CD4-positive, CD25-positive, alpha-beta regulatory T cell (primary cell): ENCODE data around the gene TPT1. TPM values are rescaled to one million over a fixed set of nuclear protein-coding genes. Genes with fewer than 3 reads are reported as not detected.
"Not testable (repeated sequence)": the region's sequence is repeated elsewhere in the genome, so short reads cannot be mapped to it uniquely, and the experiment has no call there.

ENCODE experiments used
- ATAC-seq, 2 donors: fragments of 150-1000 bp; cut with Tn5 transposase; one replicate each; pipeline ENCODE4 v1.10.0; 2021; ENCODE audit warnings: low read depth in 2 of 2, moderate number of reproducible peaks in 2 of 2, moderate library complexity in 1 of 2
- DNase-seq, 3 donors: peaks; one replicate each; pipeline versions ENCODE4 v3.0.0 to v3.0.0-alpha.2; 2012 to 2022; ENCODE audit warnings: mixed read lengths in 1 of 3
- H3K27ac ChIP-seq: one replicate; pipeline ENCODE4 v1.7.0; 2013; ENCODE audit warnings: mild to moderate bottlenecking, low read length; ENCODE audit not compliant: insufficient read depth, poor library complexity, severe bottlenecking
- H3K27me3 ChIP-seq: one replicate; pipeline ENCODE4 v1.7.0; 2013; ENCODE audit warnings: low read length; ENCODE audit not compliant: control insufficient read depth, insufficient read depth
- H3K36me3 ChIP-seq: one replicate; pipeline ENCODE4 v1.7.0; 2013; ENCODE audit warnings: mild to moderate bottlenecking, low read length, moderate library complexity; ENCODE audit not compliant: control insufficient read depth, insufficient read depth
- H3K4me1 ChIP-seq: 2 replicates; pipeline ENCODE4 v1.7.0; 2013; ENCODE audit warnings: mild to moderate bottlenecking, low read length; ENCODE audit not compliant: insufficient read depth, control insufficient read depth, poor library complexity, severe bottlenecking
- H3K4me3 ChIP-seq: one replicate; pipeline ENCODE4 v1.7.0; 2013; ENCODE audit warnings: low read depth, mild to moderate bottlenecking, low read length, moderate library complexity
- H3K9me3 ChIP-seq, 2 experiments: 1 replicate in 1 of 2; 2 replicates in 1 of 2; pipeline ENCODE4 v1.7.0; 2013; ENCODE audit warnings: low read length in 2 of 2, mild to moderate bottlenecking in 1 of 2, moderate library complexity in 1 of 2; ENCODE audit not compliant: control insufficient read depth in 2 of 2
- H3K27ac Mint-ChIP-seq, 3 donors: one replicate each; pipeline ENCODE4 v1.8.0; 2020 to 2022; ENCODE audit warnings: mild to moderate bottlenecking in 3 of 3, mixed read lengths in 3 of 3, moderate library complexity in 2 of 3
- H3K27me3 Mint-ChIP-seq: one replicate; pipeline ENCODE4 v1.8.0; 2022; ENCODE audit warnings: mild to moderate bottlenecking, mixed read lengths
- H3K36me3 Mint-ChIP-seq: one replicate; pipeline ENCODE4 v1.8.0; 2020; ENCODE audit warnings: mixed read lengths
- H3K4me1 Mint-ChIP-seq, 4 donors: one replicate each; pipeline ENCODE4 v1.8.0; 2020 to 2022; ENCODE audit warnings: mixed read lengths in 4 of 4, mild to moderate bottlenecking in 1 of 4
- H3K4me3 Mint-ChIP-seq, 4 donors: one replicate each; pipeline ENCODE4 v1.8.0; 2020 to 2022; ENCODE audit warnings: mild to moderate bottlenecking in 4 of 4, mixed read lengths in 4 of 4, moderate library complexity in 3 of 4
- H3K9me3 Mint-ChIP-seq, 7 donors: one replicate each; pipeline ENCODE4 v1.8.0; 2020 to 2022; ENCODE audit warnings: mixed read lengths in 7 of 7, mild to moderate bottlenecking in 3 of 7, moderate library complexity in 2 of 7
- polyA plus RNA-seq, 4 donors: library from polyadenylated mRNA; unstranded; fragments of 300-500 nt; fragmentation: Illumina TruSeq; gene quantifications; one replicate each; pipeline ENCODE4 v1.2.3, GENCODE V29; 2021
- total RNA-seq: library from RNA; stranded (reverse); gene quantifications from one replicate; pipeline ENCODE4 v1.2.3, GENCODE V29; 2022

The TPT1 gene
- total and polyA plus RNA-seq, 5 donors from 2014 or later, result 2,708 to 5,591 (median 4,071) TPM

- peak overlapping the region; percentile 49 to 96 (median 86) for H3K27ac Mint-ChIP-seq
- H3K9me3 Mint-ChIP-seq, result peaks cover 0 to 5% (median 0%) of the 10 kb centered on the region in 7 donors
- Histone ChIP-seq H3K4me1 (peaks cover 52% of the 10 kb centered on the region), H3K4me3 (no peak overlapping the region), H3K9me3 (no peaks in the 10 kb centered on the region), H3K27ac (peak overlapping the region; percentile 17), H3K36me3 (no peaks in the 10 kb centered on the region), H3K27me3 (no peaks in the 10 kb centered on the region)
- H3K4me3 Mint-ChIP-seq, result peak overlapping the region in 1 of 4 donors; percentile 33
- ATAC-seq, result no peak
- no peaks in the 10 kb centered on the region for H3K36me3 Mint-ChIP-seq
- peaks cover 18 to 66% (median 36%) of the 10 kb centered on the region in 4 donors for H3K4me1 Mint-ChIP-seq
- no peak for DNase-seq
- H3K27me3 Mint-ChIP-seq, result peaks cover 4% of the 10 kb centered on the region
These were observed 41.8 kb downstream of the TPT1 start for GRCh38 chr13:45299194-45299593.

- Mint-ChIP-seq H3K4me1 (peaks cover 18 to 66% (median 36%) of the 10 kb centered on the region in 4 donors), H3K4me3 (peak overlapping the region in 3 of 4 donors; percentile 55 to 81 (median 66)), H3K27ac (peak overlapping the region; percentile 95 to 98 (median 96))
- H3K9me3 ChIP-seq, H3K36me3 Mint-ChIP-seq, DNase-seq, H3K27me3 ChIP-seq, ATAC-seq, H3K27me3 Mint-ChIP-seq, H3K36me3 ChIP-seq, H3K9me3 Mint-ChIP-seq: not testable (repeated sequence)
- Histone ChIP-seq H3K4me1 (peaks cover 52% of the 10 kb centered on the region), H3K27ac (peak overlapping the region; percentile 74), H3K4me3 (peak overlapping the region; percentile 23)
These were observed 42.4 kb downstream of the TPT1 start for GRCh38 chr13:45298550-45298949.

- H3K9me3 ChIP-seq, result no peaks in the 10 kb centered on the region
- Mint-ChIP-seq H3K9me3 (peaks cover 0 to 5% (median 0%) of the 10 kb centered on the region in 7 donors), H3K4me3 (peak overlapping the region; percentile 17 to 81 (median 60)), H3K4me1 (peaks cover 18 to 66% (median 36%) of the 10 kb centered on the region in 4 donors), H3K36me3 (no peaks in the 10 kb centered on the region), H3K27ac (peak overlapping the region; percentile 95 to 98 (median 96)), H3K27me3 (peaks cover 4% of the 10 kb centered on the region)
- H3K27ac ChIP-seq, result peak overlapping the region; percentile 74
- ATAC-seq (no peak), DNase-seq (no peak)
- no peaks in the 10 kb centered on the region for H3K27me3 ChIP-seq
- H3K4me3 ChIP-seq, result peak overlapping the region; percentile 23
- no peaks in the 10 kb centered on the region for H3K36me3 ChIP-seq
- H3K4me1 ChIP-seq, result peaks cover 52% of the 10 kb centered on the region
These were observed 42.8 kb downstream of the TPT1 start for GRCh38 chr13:45298206-45298505.

- Histone ChIP-seq H3K9me3 (no peaks in the 10 kb centered on the region), H3K27ac (peak overlapping the region; percentile 74), H3K27me3 (no peaks in the 10 kb centered on the region), H3K36me3 (no peaks in the 10 kb centered on the region), H3K4me3 (peak overlapping the region; percentile 23), H3K4me1 (peaks cover 52% of the 10 kb centered on the region)
- Mint-ChIP-seq H3K27ac (peak overlapping the region; percentile 95 to 98 (median 96)), H3K36me3 (no peaks in the 10 kb centered on the region), H3K27me3 (peaks cover 4% of the 10 kb centered on the region), H3K4me1 (peaks cover 18 to 64% (median 37%) of the 10 kb centered on the region in 4 donors), H3K9me3 (peaks cover 0 to 5% (median 0%) of the 10 kb centered on the region in 7 donors), H3K4me3 (peak overlapping the region; percentile 17 to 81 (median 60))
- ATAC-seq (peak; percentile 87), DNase-seq (peak in 2 of 3 donors; percentile 69 to 86)
These were observed 43.4 kb downstream of the TPT1 start for GRCh38 chr13:45297456-45298205.

GRCh38 chr13:45296259-45296658 lies 44.7 kb downstream of the TPT1 start:
- peak overlapping the region; percentile 74 for H3K27ac ChIP-seq
- H3K27me3 ChIP-seq, result no peaks in the 10 kb centered on the region
- no peaks in the 10 kb centered on the region for H3K9me3 ChIP-seq
- Mint-ChIP-seq H3K9me3 (peaks cover 0 to 5% (median 0%) of the 10 kb centered on the region in 7 donors), H3K27me3 (no peaks in the 10 kb centered on the region), H3K27ac (peak overlapping the region; percentile 84 to 96 (median 91)), H3K4me1 (peaks cover 18 to 69% (median 45%) of the 10 kb centered on the region in 4 donors), H3K36me3 (no peaks in the 10 kb centered on the region), H3K4me3 (peak overlapping the region in 3 of 4 donors; percentile 54 to 73 (median 58))
- peak in 2 of 3 donors; percentile 22 to 63 for DNase-seq
- peak in 1 of 2 donors; percentile 47 for ATAC-seq
- H3K4me1 ChIP-seq, result peaks cover 52% of the 10 kb centered on the region
- peak overlapping the region; percentile 66 for H3K4me3 ChIP-seq
- H3K36me3 ChIP-seq, result no peaks in the 10 kb centered on the region

GRCh38 chr13:45295536-45295935 lies 45.4 kb downstream of the TPT1 start:
- no peaks in the 10 kb centered on the region for H3K36me3 ChIP-seq
- peak overlapping the region in 3 of 4 donors; percentile 9 to 47 (median 22) for H3K4me3 Mint-ChIP-seq
- DNase-seq (no peak), ATAC-seq (no peak)
- peak overlapping the region; percentile 74 for H3K27ac ChIP-seq
- H3K4me3 ChIP-seq, result peak overlapping the region; percentile 9
- H3K9me3 Mint-ChIP-seq, result peaks cover 0 to 5% (median 0%) of the 10 kb centered on the region in 7 donors
- H3K4me1 ChIP-seq, result peaks cover 51% of the 10 kb centered on the region
- peaks cover 18 to 67% (median 45%) of the 10 kb centered on the region in 4 donors for H3K4me1 Mint-ChIP-seq
- no peaks in the 10 kb centered on the region for H3K27me3 ChIP-seq
- no peaks in the 10 kb centered on the region for H3K9me3 ChIP-seq
- H3K27me3 Mint-ChIP-seq, result no peaks in the 10 kb centered on the region
- H3K36me3 Mint-ChIP-seq, result no peaks in the 10 kb centered on the region
- peak overlapping the region; percentile 84 to 96 (median 89) for H3K27ac Mint-ChIP-seq

- no peak for DNase-seq
- Histone ChIP-seq H3K36me3 (peaks cover 5% of the 10 kb centered on the region), H3K27me3 (no peaks in the 10 kb centered on the region), H3K4me3 (no peak overlapping the region), H3K27ac (peak overlapping the region; percentile 15), H3K9me3 (no peaks in the 10 kb centered on the region), H3K4me1 (peaks cover 21% of the 10 kb centered on the region)
- Mint-ChIP-seq H3K4me3 (no peak overlapping the region), H3K9me3 (no peaks in the 10 kb centered on the region), H3K27ac (peak overlapping the region in 2 of 3 donors; percentile 3 to 31), H3K36me3 (peaks cover 6% of the 10 kb centered on the region), H3K4me1 (peaks cover 9 to 38% (median 23%) of the 10 kb centered on the region in 4 donors), H3K27me3 (no peaks in the 10 kb centered on the region)
- no peak for ATAC-seq
These were observed 48.8 kb downstream of the TPT1 start for GRCh38 chr13:45292176-45292575.
